ENCODE data around the gene IGFBP7. TPM values are rescaled to one million over a fixed set of nuclear protein-coding genes. Genes with fewer than 3 reads are reported as not detected.

The IGFBP7 gene
- total and polyA plus RNA-seq, 10 of the 15 experiments (the other 5 are each of a cell fraction or from before 2014, with no cell fraction given), result 0.69 to 1.9 (median 1.4) TPM; not detected in 5

GRCh38 chr4:57063518-57063917 is 46.7 kb downstream of the IGFBP7 start (continued):
- no peak for TF ChIP-seq YY1 (IDR thresholded peaks at IDR 0.05; ENCODE audit: low read depth, low read length)
- TF ChIP-seq MYB (IDR thresholded peaks at IDR 0.05; ENCODE audit: borderline replicate concordance, low read depth, low read length), result no peak
- no peak for TF ChIP-seq RBBP5 (conservative IDR thresholded peaks at IDR 0.05)

GRCh38 chr4:57061395-57061794 is 48.8 kb downstream of the IGFBP7 start:
- no peak for DNase-seq (ENCODE audit: low read depth, low spot score)
- intact Hi-C loops (cut with micrococcal nuclease; ENCODE audit: unreplicated experiment), result no loop called here
- RAD21 ChIA-PET (ENCODE audit: unreplicated experiment), result no interaction called here
- no peak overlapping the region for H3K4me2 ChIP-seq (ENCODE audit: control insufficient read depth, insufficient read depth)
- H3K9ac ChIP-seq (ENCODE audit: control insufficient read depth, insufficient read depth, low read length), result no peak overlapping the region
- in situ Hi-C loops (cut with MboI), result loop anchor here (10.0 kb wide), 1 partner anchor 63 kb away; no protein-coding TSS in a partner anchor
- H2AFZ ChIP-seq (ENCODE audit: control insufficient read depth, low read depth, low read length), result no peak overlapping the region
- SMC1A ChIA-PET (ENCODE audit: uncharacterized antibody, unreplicated experiment), result no interaction called here
- no peaks in the 10 kb centered on the region for H3K4me1 ChIP-seq (ENCODE audit: control insufficient read depth, insufficient read depth, low read length)
- FAIRE-seq, result no peak
- H3K27ac ChIP-seq (ENCODE audit: control insufficient read depth, insufficient read depth), result no peak overlapping the region
- no peak for TF ChIP-seq BMI1 (IDR thresholded peaks at IDR 0.05; ENCODE audit: borderline replicate concordance)
- no peak for TF ChIP-seq YBX1 (IDR thresholded peaks at IDR 0.05)
- no peak for TF ChIP-seq NR2C1 (IDR thresholded peaks at IDR 0.05)
- no peak for TF ChIP-seq SUZ12 (IDR thresholded peaks at IDR 0.05; ENCODE audit: unreplicated experiment)
- TF ChIP-seq RCOR1 (conservative IDR thresholded peaks at IDR 0.05; ENCODE audit: low read depth, low read length), result no peak
- no peak for TF ChIP-seq NFXL1 (IDR thresholded peaks at IDR 0.05; ENCODE audit: borderline replicate concordance)
- no peak for TF ChIP-seq EGR1 (IDR thresholded peaks at IDR 0.05; ENCODE audit: borderline replicate concordance in 1 of 2, low read depth in 2 of 2, low read length in 2 of 2)
- TF ChIP-seq, protein P1, sequence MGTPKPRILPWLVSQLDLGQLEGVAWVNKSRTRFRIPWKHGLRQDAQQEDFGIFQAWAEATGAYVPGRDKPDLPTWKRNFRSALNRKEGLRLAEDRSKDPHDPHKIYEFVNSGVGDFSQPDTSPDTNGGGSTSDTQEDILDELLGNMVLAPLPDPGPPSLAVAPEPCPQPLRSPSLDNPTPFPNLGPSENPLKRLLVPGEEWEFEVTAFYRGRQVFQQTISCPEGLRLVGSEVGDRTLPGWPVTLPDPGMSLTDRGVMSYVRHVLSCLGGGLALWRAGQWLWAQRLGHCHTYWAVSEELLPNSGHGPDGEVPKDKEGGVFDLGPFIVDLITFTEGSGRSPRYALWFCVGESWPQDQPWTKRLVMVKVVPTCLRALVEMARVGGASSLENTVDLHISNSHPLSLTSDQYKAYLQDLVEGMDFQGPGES (IDR thresholded peaks at IDR 0.05), result no peak
- TF ChIP-seq, protein P2, sequence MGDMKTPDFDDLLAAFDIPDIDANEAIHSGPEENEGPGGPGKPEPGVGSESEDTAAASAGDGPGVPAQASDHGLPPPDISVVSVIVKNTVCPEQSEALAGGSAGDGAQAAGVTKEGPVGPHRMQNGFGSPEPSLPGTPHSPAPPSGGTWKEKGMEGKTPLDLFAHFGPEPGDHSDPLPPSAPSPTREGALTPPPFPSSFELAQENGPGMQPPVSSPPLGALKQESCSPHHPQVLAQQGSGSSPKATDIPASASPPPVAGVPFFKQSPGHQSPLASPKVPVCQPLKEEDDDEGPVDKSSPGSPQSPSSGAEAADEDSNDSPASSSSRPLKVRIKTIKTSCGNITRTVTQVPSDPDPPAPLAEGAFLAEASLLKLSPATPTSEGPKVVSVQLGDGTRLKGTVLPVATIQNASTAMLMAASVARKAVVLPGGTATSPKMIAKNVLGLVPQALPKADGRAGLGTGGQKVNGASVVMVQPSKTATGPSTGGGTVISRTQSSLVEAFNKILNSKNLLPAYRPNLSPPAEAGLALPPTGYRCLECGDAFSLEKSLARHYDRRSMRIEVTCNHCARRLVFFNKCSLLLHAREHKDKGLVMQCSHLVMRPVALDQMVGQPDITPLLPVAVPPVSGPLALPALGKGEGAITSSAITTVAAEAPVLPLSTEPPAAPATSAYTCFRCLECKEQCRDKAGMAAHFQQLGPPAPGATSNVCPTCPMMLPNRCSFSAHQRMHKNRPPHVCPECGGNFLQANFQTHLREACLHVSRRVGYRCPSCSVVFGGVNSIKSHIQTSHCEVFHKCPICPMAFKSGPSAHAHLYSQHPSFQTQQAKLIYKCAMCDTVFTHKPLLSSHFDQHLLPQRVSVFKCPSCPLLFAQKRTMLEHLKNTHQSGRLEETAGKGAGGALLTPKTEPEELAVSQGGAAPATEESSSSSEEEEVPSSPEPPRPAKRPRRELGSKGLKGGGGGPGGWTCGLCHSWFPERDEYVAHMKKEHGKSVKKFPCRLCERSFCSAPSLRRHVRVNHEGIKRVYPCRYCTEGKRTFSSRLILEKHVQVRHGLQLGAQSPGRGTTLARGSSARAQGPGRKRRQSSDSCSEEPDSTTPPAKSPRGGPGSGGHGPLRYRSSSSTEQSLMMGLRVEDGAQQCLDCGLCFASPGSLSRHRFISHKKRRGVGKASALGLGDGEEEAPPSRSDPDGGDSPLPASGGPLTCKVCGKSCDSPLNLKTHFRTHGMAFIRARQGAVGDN (IDR thresholded peaks at IDR 0.05), result no peak
- TF ChIP-seq SREBF1 (IDR thresholded peaks at IDR 0.05; ENCODE audit: low read length), result no peak
- TF ChIP-seq NR2F1 (conservative IDR thresholded peaks at IDR 0.05), result no peak
- no peak for TF ChIP-seq CHD1 (IDR thresholded peaks at IDR 0.05; ENCODE audit: low read depth, low read length)
- TF ChIP-seq JUND (IDR thresholded peaks at IDR 0.05; ENCODE audit: low read depth, low read length), result no peak
- TF ChIP-seq ZBTB4 (CRISPR knock-in tag; IDR thresholded peaks at IDR 0.05), result no peak
- no peak overlapping the region for H3K4me3 ChIP-seq
- no peaks in the 10 kb centered on the region for H4K20me1 ChIP-seq (ENCODE audit: control insufficient read depth, insufficient read depth)
- 29% methylated on average over 5 of the region's 5 CpGs for WGBS (ENCODE audit: insufficient coverage, insufficient replicate concordance, low lambda C conversion rate, missing lambda C conversion rate)
- POLR2A ChIA-PET, result no interaction called here
- ATAC-seq, result no peak
- BruUV-seq (replicated peaks), result no TSS peak
- CTCF ChIA-PET, result no interaction called here
- no peaks in the 10 kb centered on the region for H3K36me3 ChIP-seq (ENCODE audit: control insufficient read depth in 2 of 2, insufficient read depth in 2 of 2, low read length in 1 of 2)
- peaks cover 0 to 1% of the 10 kb centered on the region in 2 experiments; a peak in 1 of 4 replicates for H3K27me3 ChIP-seq (replicated peaks in 1 of 2; ENCODE audit: control insufficient read depth in 2 of 2, insufficient read depth in 2 of 2, low read length in 1 of 2)
- no peaks in the 10 kb centered on the region for H3K9me3 ChIP-seq (replicated peaks; ENCODE audit: control insufficient read depth, insufficient read depth, low read length)
- H3K79me2 ChIP-seq (ENCODE audit: control insufficient read depth, insufficient read depth, low read length), result no peaks in the 10 kb centered on the region

All from GM12878 (cell line).